Loucy (cell line): ENCODE measurements around the gene UBR4.

ENCODE experiments used
- H2AFZ ChIP-seq: fragments of 200-600 bp; sonication (generic); 2 replicates; pipeline ENCODE4 v1.6.0; 2016; ENCODE audit warnings: antibody characterized with exemption, mild to moderate bottlenecking, low read length, moderate library complexity
- H3F3A ChIP-seq: fragments of 200-600 bp; 2 replicates; pipeline ENCODE4 v1.6.0; 2016; ENCODE audit warnings: antibody characterized with exemption, low read depth, mild to moderate bottlenecking
- H3K27me3 ChIP-seq: fragments of 200-600 bp; sonication (generic); 2 replicates; pipeline ENCODE4 v1.6.1; 2014; ENCODE audit warnings: low read length, mild to moderate bottlenecking; ENCODE audit not compliant: insufficient read depth, poor library complexity, severe bottlenecking
- H3K36me3 ChIP-seq: fragments of 200-600 bp; sonication (generic); 2 replicates; pipeline ENCODE4 v1.6.1; 2016; ENCODE audit warnings: low read length; ENCODE audit not compliant: insufficient read depth
- H3K4me1 ChIP-seq: fragments of 200-600 bp; sonication (generic); 2 replicates; pipeline ENCODE4 v1.5.1; 2014; ENCODE audit warnings: low read length, mild to moderate bottlenecking; ENCODE audit not compliant: insufficient read depth, poor library complexity, severe bottlenecking
- H3K4me2 ChIP-seq: fragments of 200-600 bp; sonication (generic); 2 replicates; pipeline ENCODE4 v1.6.0; 2014; ENCODE audit warnings: antibody characterized with exemption, low read length, low read depth, mild to moderate bottlenecking; ENCODE audit not compliant: poor library complexity, severe bottlenecking
- H3K4me3 ChIP-seq: fragments of 200-600 bp; sonication (generic); 2 replicates; pipeline ENCODE4 v1.5.1; 2014; ENCODE audit warnings: low read length, mild to moderate bottlenecking, mixed read lengths; ENCODE audit not compliant: poor library complexity, severe bottlenecking
- H3K79me2 ChIP-seq: fragments of 200-600 bp; sonication (generic); 2 replicates; pipeline ENCODE4 v1.6.1; 2014; ENCODE audit warnings: low read length; ENCODE audit not compliant: insufficient read depth
- H3K9ac ChIP-seq: fragments of 200-600 bp; sonication (generic); 2 replicates; pipeline ENCODE4 v1.6.0; 2014; ENCODE audit warnings: mild to moderate bottlenecking, low read depth, low read length, moderate library complexity; ENCODE audit not compliant: poor library complexity, severe bottlenecking
- H3K9me2 ChIP-seq: fragments of 200-600 bp; sonication (generic); replicated peaks from 2 replicates; pipeline ENCODE4 v1.6.1; 2016; ENCODE audit warnings: low read depth, low read length, mixed read lengths
- H3K9me3 ChIP-seq: fragments of 200-600 bp; sonication (generic); 2 replicates; pipeline ENCODE4 v1.6.1; 2014; ENCODE audit warnings: mild to moderate bottlenecking, antibody characterized with exemption, low read length, low read depth; ENCODE audit not compliant: insufficient read depth
- H4K20me1 ChIP-seq: fragments of 200-600 bp; sonication (generic); 2 replicates; pipeline ENCODE4 v1.6.0; 2014; ENCODE audit warnings: antibody characterized with exemption, low read length, mild to moderate bottlenecking; ENCODE audit not compliant: insufficient read depth, poor library complexity, severe bottlenecking
- EZH2phosphoT487 ChIP-seq: fragments of 200-600 bp; IDR thresholded peaks from 2 replicates; pipeline ENCODE4 v1.6.1; 2018; ENCODE audit warnings: antibody characterized with exemption, mild to moderate bottlenecking, moderate library complexity, borderline replicate concordance
- TF ChIP-seq, protein P1 (sequence below): fragments of 200-600 bp; sonication (generic); conservative IDR thresholded peaks from 2 replicates; pipeline ENCODE4 v1.5.1; 2014; ENCODE audit warnings: mild to moderate bottlenecking, antibody characterized with exemption, low read length

UBR4 gene

DNA sequence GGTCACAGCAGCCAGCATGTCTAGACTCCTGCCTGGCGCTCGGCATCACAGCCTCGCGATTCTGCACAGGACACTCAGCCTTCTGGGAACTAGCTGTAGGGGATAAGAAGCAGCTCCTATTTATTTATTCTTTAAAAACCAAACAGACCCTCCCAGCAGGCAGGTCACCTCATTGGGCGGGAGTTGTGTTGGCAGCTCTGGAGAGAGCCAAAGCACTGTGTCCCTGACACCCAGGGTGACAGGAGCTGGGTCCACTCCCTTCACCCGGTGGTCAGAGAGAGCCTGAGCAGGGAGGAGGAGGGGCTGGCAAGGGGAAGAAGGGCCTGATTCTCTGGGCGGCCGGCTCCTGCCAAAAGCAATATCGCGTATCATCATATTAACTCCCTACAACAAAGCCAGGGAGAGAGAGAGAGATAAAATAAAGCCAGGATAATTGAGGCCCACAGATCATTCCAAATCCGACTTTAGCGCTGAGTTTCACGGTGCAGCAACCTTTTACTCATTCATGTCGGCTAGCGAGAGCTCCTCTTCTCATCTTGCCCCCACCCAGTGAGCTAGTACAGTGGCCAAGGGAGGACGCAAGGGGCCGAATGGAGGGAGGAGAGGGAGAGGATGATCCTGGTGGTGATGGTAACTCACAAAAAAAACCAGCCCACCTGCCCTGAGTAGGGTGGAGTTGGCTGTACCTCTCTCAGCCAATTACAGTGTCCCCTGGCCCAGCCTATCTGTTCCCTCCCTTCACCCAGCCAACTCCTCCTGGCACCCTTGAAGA, 173.8 kb downstream of the UBR4 start:
- no peak for TF ChIP-seq EZH2phosphoT487
- TF ChIP-seq, protein P1, sequence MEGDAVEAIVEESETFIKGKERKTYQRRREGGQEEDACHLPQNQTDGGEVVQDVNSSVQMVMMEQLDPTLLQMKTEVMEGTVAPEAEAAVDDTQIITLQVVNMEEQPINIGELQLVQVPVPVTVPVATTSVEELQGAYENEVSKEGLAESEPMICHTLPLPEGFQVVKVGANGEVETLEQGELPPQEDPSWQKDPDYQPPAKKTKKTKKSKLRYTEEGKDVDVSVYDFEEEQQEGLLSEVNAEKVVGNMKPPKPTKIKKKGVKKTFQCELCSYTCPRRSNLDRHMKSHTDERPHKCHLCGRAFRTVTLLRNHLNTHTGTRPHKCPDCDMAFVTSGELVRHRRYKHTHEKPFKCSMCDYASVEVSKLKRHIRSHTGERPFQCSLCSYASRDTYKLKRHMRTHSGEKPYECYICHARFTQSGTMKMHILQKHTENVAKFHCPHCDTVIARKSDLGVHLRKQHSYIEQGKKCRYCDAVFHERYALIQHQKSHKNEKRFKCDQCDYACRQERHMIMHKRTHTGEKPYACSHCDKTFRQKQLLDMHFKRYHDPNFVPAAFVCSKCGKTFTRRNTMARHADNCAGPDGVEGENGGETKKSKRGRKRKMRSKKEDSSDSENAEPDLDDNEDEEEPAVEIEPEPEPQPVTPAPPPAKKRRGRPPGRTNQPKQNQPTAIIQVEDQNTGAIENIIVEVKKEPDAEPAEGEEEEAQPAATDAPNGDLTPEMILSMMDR = no peak
- no peaks in the 10 kb centered on the region for H3F3A ChIP-seq
- H3K4me3 ChIP-seq = no peak overlapping the region
- H2AFZ ChIP-seq = peak overlapping the region; percentile 71; the same call in 1 of the 2 replicates
- H3K4me1 ChIP-seq = peaks cover 14% of the 10 kb centered on the region
- H3K9me3 ChIP-seq = no peaks in the 10 kb centered on the region
- H3K9me2 ChIP-seq = no peaks in the 10 kb centered on the region
- no peaks in the 10 kb centered on the region for H3K27me3 ChIP-seq
- H3K9ac ChIP-seq = no peak overlapping the region
- H3K4me2 ChIP-seq = no peak overlapping the region
- H3K36me3 ChIP-seq = no peaks in the 10 kb centered on the region
- no peaks in the 10 kb centered on the region for H4K20me1 ChIP-seq
- no peaks in the 10 kb centered on the region for H3K79me2 ChIP-seq

DNA sequence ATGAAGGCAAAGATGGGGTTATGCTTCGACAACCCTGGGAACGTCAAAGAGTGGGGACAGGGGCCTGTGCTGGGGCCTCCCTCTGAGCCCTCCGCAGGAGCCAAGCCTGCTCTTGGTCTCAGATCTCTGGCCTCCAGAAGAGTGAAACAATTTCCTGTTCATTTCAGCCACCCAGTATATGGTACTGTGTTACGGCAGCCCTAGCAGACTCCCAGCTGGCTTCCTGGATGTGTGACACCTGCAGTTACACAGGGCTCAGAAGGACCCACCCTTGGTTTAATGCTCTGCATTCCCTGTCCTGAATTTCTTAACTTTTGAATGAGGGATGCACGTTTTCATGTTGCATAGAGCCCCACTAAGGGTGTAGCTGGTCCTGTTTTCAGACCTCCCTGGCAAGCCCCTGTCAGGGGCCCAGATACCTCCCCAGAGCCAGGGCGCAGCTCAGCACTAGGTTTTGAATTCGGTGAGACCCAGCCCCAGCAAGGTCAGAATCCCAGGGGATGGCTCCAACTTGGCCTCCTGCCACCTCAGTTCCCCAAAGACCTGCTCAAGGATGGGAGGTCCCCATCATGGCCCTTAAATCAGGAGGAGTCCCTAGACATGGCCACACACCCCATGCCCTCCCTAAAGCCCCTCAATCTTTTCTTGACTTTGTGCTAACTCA, 174.6 kb downstream of the UBR4 start:
- H3K9ac ChIP-seq = peak overlapping the region; percentile 53
- no peak overlapping the region for H3K4me3 ChIP-seq
- no peaks in the 10 kb centered on the region for H3K79me2 ChIP-seq
- peak overlapping the region; percentile 71 for H2AFZ ChIP-seq
- peak overlapping the region; percentile 43 for H3K4me2 ChIP-seq
- no peaks in the 10 kb centered on the region for H4K20me1 ChIP-seq
- no peaks in the 10 kb centered on the region for H3K27me3 ChIP-seq
- H3K36me3 ChIP-seq = no peaks in the 10 kb centered on the region
- H3K9me2 ChIP-seq = no peaks in the 10 kb centered on the region
- no peaks in the 10 kb centered on the region for H3K9me3 ChIP-seq
- peaks cover 14% of the 10 kb centered on the region for H3K4me1 ChIP-seq
- TF ChIP-seq, protein P1 = no peak
- TF ChIP-seq EZH2phosphoT487 = no peak
- H3F3A ChIP-seq = no peaks in the 10 kb centered on the region

DNA sequence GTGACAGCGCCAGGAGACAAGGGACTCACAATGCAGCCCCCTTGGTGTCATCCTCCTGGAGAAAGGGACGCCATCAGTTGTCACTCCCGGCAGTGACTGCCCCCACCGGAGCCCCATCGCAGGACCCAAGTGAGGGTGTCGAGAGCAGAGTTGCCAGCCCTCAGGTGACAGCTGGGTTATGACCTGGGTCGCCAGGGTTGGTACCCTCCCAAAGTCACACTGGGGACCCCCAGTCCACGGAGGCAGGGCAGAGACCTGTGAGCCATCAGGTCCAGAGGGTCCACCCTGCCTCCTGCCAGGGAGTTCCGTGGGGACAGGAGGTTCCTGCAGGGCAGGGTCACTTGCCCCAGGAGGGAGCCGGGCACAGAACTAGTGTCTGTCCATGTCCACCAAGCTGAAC, 175.3 kb downstream of the UBR4 start:
- TF ChIP-seq, protein P1 = no peak
- no peak for TF ChIP-seq EZH2phosphoT487
- no peaks in the 10 kb centered on the region for H3K9me3 ChIP-seq
- no peaks in the 10 kb centered on the region for H3K27me3 ChIP-seq
- no peaks in the 10 kb centered on the region for H4K20me1 ChIP-seq
- H3K36me3 ChIP-seq = no peaks in the 10 kb centered on the region
- H3K79me2 ChIP-seq = no peaks in the 10 kb centered on the region
- peak overlapping the region; percentile 53 for H3K9ac ChIP-seq
- H3K4me3 ChIP-seq = no peak overlapping the region
- H3K4me1 ChIP-seq = peaks cover 14% of the 10 kb centered on the region
- peak overlapping the region; percentile 43 for H3K4me2 ChIP-seq
- H3K9me2 ChIP-seq = no peaks in the 10 kb centered on the region
- no peaks in the 10 kb centered on the region for H3F3A ChIP-seq
- H2AFZ ChIP-seq = peak overlapping the region; percentile 71; the same call in 1 of the 2 replicates
